ENCODE measurements around the gene LCE3C. TPM values are rescaled to one million over a fixed set of nuclear protein-coding genes. Genes with fewer than 3 reads are reported as not detected.

The LCE3C gene
- total and polyA plus RNA-seq, 2 experiments from 2014 or later: not detected

DNA sequence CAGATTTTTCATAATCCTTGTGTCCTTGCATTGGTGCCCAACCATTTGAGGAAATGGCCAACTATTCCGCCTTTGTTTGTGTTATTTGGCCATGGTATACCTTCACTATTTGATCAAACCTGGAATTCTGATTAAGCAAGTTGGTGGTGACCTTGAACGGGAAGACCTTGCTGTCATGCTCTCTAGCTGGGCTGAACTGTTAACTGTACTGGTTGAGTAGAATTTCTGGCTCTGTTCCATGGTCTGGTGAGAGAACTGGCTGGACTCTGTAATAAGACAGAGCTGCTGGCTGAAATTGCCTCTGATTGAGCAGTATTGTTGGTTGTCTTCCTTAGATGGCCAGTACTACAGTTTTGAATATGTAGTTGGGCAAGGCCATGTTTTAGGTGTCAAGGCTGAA is 3.0 kb upstream of the LCE3C start:
- H3K4me2 ChIP-seq: no peak overlapping the region
- H2AFZ ChIP-seq: no peak overlapping the region
- no peaks in the 10 kb centered on the region for H3K27me3 ChIP-seq (ENCODE audit: insufficient read depth)
- DNase-seq (ENCODE audit: low spot score) (no peak), ATAC-seq (no peak)
- H3K27me3 Mint-ChIP-seq (ENCODE audit: insufficient read depth, low read depth, poor library complexity): no peaks in the 10 kb centered on the region
- H3K4me3 Mint-ChIP-seq: no peak overlapping the region
- no peaks in the 10 kb centered on the region for H3K36me3 ChIP-seq (ENCODE audit: insufficient read depth)
- no peaks in the 10 kb centered on the region for H3K4me1 Mint-ChIP-seq
- H3F3A ChIP-seq (replicated peaks; ENCODE audit: low read depth): no peaks in the 10 kb centered on the region
- no peaks in the 10 kb centered on the region for H4K20me1 ChIP-seq (replicated peaks; ENCODE audit: insufficient read depth)
- H3K79me2 ChIP-seq (replicated peaks; ENCODE audit: insufficient read depth): no peaks in the 10 kb centered on the region
- no peak overlapping the region for H3K27ac Mint-ChIP-seq
- H3K9me2 ChIP-seq (ENCODE audit: insufficient read depth): no peaks in the 10 kb centered on the region
- TF ChIP-seq, protein P1, sequence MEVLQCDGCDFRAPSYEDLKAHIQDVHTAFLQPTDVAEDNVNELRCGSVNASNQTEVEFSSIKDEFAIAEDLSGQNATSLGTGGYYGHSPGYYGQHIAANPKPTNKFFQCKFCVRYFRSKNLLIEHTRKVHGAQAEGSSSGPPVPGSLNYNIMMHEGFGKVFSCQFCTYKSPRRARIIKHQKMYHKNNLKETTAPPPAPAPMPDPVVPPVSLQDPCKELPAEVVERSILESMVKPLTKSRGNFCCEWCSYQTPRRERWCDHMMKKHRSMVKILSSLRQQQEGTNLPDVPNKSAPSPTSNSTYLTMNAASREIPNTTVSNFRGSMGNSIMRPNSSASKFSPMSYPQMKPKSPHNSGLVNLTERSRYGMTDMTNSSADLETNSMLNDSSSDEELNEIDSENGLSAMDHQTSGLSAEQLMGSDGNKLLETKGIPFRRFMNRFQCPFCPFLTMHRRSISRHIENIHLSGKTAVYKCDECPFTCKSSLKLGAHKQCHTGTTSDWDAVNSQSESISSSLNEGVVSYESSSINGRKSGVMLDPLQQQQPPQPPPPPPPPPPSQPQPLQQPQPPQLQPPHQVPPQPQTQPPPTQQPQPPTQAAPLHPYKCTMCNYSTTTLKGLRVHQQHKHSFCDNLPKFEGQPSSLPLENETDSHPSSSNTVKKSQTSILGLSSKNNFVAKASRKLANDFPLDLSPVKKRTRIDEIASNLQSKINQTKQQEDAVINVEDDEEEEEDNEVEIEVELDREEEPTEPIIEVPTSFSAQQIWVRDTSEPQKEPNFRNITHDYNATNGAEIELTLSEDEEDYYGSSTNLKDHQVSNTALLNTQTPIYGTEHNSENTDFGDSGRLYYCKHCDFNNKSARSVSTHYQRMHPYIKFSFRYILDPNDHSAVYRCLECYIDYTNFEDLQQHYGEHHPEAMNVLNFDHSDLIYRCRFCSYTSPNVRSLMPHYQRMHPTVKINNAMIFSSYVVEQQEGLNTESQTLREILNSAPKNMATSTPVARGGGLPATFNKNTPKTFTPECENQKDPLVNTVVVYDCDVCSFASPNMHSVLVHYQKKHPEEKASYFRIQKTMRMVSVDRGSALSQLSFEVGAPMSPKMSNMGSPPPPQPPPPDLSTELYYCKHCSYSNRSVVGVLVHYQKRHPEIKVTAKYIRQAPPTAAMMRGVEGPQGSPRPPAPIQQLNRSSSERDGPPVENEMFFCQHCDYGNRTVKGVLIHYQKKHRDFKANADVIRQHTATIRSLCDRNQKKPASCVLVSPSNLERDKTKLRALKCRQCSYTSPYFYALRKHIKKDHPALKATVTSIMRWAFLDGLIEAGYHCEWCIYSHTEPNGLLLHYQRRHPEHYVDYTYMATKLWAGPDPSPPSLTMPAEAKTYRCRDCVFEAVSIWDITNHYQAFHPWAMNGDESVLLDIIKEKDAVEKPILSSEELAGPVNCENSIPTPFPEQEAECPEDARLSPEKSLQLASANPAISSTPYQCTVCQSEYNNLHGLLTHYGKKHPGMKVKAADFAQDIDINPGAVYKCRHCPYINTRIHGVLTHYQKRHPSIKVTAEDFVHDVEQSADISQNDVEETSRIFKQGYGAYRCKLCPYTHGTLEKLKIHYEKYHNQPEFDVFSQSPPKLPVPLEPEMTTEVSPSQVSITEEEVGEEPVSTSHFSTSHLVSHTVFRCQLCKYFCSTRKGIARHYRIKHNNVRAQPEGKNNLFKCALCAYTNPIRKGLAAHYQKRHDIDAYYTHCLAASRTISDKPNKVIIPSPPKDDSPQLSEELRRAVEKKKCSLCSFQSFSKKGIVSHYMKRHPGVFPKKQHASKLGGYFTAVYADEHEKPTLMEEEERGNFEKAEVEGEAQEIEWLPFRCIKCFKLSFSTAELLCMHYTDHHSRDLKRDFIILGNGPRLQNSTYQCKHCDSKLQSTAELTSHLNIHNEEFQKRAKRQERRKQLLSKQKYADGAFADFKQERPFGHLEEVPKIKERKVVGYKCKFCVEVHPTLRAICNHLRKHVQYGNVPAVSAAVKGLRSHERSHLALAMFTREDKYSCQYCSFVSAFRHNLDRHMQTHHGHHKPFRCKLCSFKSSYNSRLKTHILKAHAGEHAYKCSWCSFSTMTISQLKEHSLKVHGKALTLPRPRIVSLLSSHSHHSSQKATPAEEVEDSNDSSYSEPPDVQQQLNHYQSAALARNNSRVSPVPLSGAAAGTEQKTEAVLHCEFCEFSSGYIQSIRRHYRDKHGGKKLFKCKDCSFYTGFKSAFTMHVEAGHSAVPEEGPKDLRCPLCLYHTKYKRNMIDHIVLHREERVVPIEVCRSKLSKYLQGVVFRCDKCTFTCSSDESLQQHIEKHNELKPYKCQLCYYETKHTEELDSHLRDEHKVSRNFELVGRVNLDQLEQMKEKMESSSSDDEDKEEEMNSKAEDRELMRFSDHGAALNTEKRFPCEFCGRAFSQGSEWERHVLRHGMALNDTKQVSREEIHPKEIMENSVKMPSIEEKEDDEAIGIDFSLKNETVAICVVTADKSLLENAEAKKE (CRISPR knock-in tag; IDR thresholded peaks at IDR 0.05): no peak
- TF ChIP-seq POLR2AphosphoS5 (IDR thresholded peaks at IDR 0.05; ENCODE audit: low read depth) (no peak), CREB1 (CRISPR knock-in tag; IDR thresholded peaks at IDR 0.05; ENCODE audit: low read depth) (no peak), STAT1 (IDR thresholded peaks at IDR 0.05; ENCODE audit: unreplicated experiment) (no peak), JUNB (IDR thresholded peaks at IDR 0.05; ENCODE audit: unreplicated experiment) (no peak), ZNF114 (CRISPR knock-in tag; IDR thresholded peaks at IDR 0.05) (no peak), EZH2phosphoT487 (IDR thresholded peaks at IDR 0.05; ENCODE audit: unreplicated experiment) (no peak), EZH2 (IDR thresholded peaks at IDR 0.05; ENCODE audit: low read depth, unreplicated experiment) (no peak), NANOG (IDR thresholded peaks at IDR 0.05; ENCODE audit: borderline replicate concordance) (no peak), ZNF331 (CRISPR knock-in tag; IDR thresholded peaks at IDR 0.05; ENCODE audit: low read depth) (no peak)
- TF ChIP-seq, protein P2, sequence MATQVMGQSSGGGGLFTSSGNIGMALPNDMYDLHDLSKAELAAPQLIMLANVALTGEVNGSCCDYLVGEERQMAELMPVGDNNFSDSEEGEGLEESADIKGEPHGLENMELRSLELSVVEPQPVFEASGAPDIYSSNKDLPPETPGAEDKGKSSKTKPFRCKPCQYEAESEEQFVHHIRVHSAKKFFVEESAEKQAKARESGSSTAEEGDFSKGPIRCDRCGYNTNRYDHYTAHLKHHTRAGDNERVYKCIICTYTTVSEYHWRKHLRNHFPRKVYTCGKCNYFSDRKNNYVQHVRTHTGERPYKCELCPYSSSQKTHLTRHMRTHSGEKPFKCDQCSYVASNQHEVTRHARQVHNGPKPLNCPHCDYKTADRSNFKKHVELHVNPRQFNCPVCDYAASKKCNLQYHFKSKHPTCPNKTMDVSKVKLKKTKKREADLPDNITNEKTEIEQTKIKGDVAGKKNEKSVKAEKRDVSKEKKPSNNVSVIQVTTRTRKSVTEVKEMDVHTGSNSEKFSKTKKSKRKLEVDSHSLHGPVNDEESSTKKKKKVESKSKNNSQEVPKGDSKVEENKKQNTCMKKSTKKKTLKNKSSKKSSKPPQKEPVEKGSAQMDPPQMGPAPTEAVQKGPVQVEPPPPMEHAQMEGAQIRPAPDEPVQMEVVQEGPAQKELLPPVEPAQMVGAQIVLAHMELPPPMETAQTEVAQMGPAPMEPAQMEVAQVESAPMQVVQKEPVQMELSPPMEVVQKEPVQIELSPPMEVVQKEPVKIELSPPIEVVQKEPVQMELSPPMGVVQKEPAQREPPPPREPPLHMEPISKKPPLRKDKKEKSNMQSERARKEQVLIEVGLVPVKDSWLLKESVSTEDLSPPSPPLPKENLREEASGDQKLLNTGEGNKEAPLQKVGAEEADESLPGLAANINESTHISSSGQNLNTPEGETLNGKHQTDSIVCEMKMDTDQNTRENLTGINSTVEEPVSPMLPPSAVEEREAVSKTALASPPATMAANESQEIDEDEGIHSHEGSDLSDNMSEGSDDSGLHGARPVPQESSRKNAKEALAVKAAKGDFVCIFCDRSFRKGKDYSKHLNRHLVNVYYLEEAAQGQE (IDR thresholded peaks at IDR 0.05; ENCODE audit: unreplicated experiment): no peak
- TF ChIP-seq, protein P3, sequence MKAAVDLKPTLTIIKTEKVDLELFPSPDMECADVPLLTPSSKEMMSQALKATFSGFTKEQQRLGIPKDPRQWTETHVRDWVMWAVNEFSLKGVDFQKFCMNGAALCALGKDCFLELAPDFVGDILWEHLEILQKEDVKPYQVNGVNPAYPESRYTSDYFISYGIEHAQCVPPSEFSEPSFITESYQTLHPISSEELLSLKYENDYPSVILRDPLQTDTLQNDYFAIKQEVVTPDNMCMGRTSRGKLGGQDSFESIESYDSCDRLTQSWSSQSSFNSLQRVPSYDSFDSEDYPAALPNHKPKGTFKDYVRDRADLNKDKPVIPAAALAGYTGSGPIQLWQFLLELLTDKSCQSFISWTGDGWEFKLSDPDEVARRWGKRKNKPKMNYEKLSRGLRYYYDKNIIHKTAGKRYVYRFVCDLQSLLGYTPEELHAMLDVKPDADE (IDR thresholded peaks at IDR 0.05): no peak
- TF ChIP-seq, protein P4, sequence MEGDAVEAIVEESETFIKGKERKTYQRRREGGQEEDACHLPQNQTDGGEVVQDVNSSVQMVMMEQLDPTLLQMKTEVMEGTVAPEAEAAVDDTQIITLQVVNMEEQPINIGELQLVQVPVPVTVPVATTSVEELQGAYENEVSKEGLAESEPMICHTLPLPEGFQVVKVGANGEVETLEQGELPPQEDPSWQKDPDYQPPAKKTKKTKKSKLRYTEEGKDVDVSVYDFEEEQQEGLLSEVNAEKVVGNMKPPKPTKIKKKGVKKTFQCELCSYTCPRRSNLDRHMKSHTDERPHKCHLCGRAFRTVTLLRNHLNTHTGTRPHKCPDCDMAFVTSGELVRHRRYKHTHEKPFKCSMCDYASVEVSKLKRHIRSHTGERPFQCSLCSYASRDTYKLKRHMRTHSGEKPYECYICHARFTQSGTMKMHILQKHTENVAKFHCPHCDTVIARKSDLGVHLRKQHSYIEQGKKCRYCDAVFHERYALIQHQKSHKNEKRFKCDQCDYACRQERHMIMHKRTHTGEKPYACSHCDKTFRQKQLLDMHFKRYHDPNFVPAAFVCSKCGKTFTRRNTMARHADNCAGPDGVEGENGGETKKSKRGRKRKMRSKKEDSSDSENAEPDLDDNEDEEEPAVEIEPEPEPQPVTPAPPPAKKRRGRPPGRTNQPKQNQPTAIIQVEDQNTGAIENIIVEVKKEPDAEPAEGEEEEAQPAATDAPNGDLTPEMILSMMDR (conservative IDR thresholded peaks at IDR 0.05; ENCODE audit: low read depth in 2 of 2): no peak
- H3K4me1 ChIP-seq (ENCODE audit: insufficient read depth): no peaks in the 10 kb centered on the region
- no peaks in the 10 kb centered on the region for H3K9me3 Mint-ChIP-seq
- no peak overlapping the region for H3K4me3 ChIP-seq
- no peaks in the 10 kb centered on the region for H3K36me3 Mint-ChIP-seq (ENCODE audit: low read depth)
- H3K27ac ChIP-seq (ENCODE audit: low read depth): no peak overlapping the region

All from GM23338 (cell line).